Neural progenitor cell (in vitro differentiated cells): Measurements from ENCODE around the gene ALS2CL. TPM values are rescaled to one million over a fixed set of nuclear protein-coding genes. Genes with fewer than 3 reads are reported as not detected.

Experiments
- DNase-seq: peaks from one replicate; pipeline ENCODE4 v3.0.0-alpha.2; 2016; ENCODE audit warnings: low spot score
- H2AFZ ChIP-seq: fragments of 200-600 bp; sonication (generic); replicated peaks from 2 replicates; pipeline ENCODE4 v1.6.1; 2016; ENCODE audit warnings: antibody characterized with exemption
- H3F3A ChIP-seq: fragments of 200-600 bp; sonication (generic); 2 replicates; pipeline ENCODE4 v1.6.1; 2016; ENCODE audit warnings: antibody characterized with exemption, low read depth
- H3K27ac ChIP-seq: fragments of 200-600 bp; sonication (generic); 2 replicates; pipeline ENCODE4 v1.5.1; 2016; ENCODE audit warnings: mild to moderate bottlenecking
- H3K27me3 ChIP-seq: fragments of 200-600 bp; sonication (generic); 2 replicates; pipeline ENCODE4 v1.6.1; 2016; ENCODE audit warnings: mild to moderate bottlenecking, moderate library complexity
- H3K36me3 ChIP-seq: fragments of 200-600 bp; sonication (generic); 2 replicates; pipeline ENCODE4 v1.5.1; 2016
- H3K4me1 ChIP-seq: fragments of 200-600 bp; sonication (generic); 2 replicates; pipeline ENCODE4 v1.6.1; 2016; ENCODE audit warnings: mixed run types
- H3K4me2 ChIP-seq: fragments of 200-600 bp; sonication (generic); 2 replicates; pipeline ENCODE4 v1.6.1; 2016
- H3K4me3 ChIP-seq: fragments of 200-600 bp; sonication (generic); 2 replicates; pipeline ENCODE4 v1.5.1; 2016
- H3K79me2 ChIP-seq: fragments of 200-600 bp; sonication (generic); 2 replicates; pipeline ENCODE4 v1.6.1; 2016; ENCODE audit warnings: low read depth
- H3K9ac ChIP-seq: fragments of 200-600 bp; sonication (generic); 2 replicates; pipeline ENCODE4 v1.6.1; 2016
- H3K9me3 ChIP-seq: fragments of 200-600 bp; sonication (generic); 2 replicates; pipeline ENCODE4 v1.5.1; 2016; ENCODE audit warnings: low read depth
- H4K20me1 ChIP-seq: fragments of 200-600 bp; sonication (generic); 2 replicates; pipeline ENCODE4 v1.6.1; 2016; ENCODE audit warnings: low read depth
- H3K27ac Mint-ChIP-seq: 3 replicates; pipeline ENCODE4 v1.8.0; 2021; ENCODE audit warnings: mixed read lengths
- H3K27me3 Mint-ChIP-seq: 2 replicates; pipeline ENCODE4 v1.8.0; 2022; ENCODE audit warnings: low read depth, mild to moderate bottlenecking, inconsistent platforms, moderate library complexity, mixed read lengths; ENCODE audit not compliant: insufficient read depth
- H3K36me3 Mint-ChIP-seq: 3 replicates; pipeline ENCODE4 v1.8.0; 2021; ENCODE audit warnings: mixed read lengths
- H3K4me1 Mint-ChIP-seq: 3 replicates; pipeline ENCODE4 v1.8.0; 2021; ENCODE audit warnings: mixed read lengths
- H3K4me3 Mint-ChIP-seq: 3 replicates; pipeline ENCODE4 v1.8.0; 2021; ENCODE audit warnings: mild to moderate bottlenecking, moderate library complexity, mixed read lengths
- H3K9me3 Mint-ChIP-seq: 3 replicates; pipeline ENCODE4 v1.8.0; 2020; ENCODE audit warnings: mixed read lengths
- EZH2 ChIP-seq: fragments of 200-600 bp; sonication (generic); IDR thresholded peaks from 2 replicates; pipeline ENCODE4 v1.6.1; 2017; ENCODE audit warnings: antibody characterized with exemption, mild to moderate bottlenecking, moderate library complexity
- EZH2phosphoT487 ChIP-seq: fragments of 200-600 bp; sonication (generic); IDR thresholded peaks from 2 replicates; pipeline ENCODE4 v1.6.1; 2017; ENCODE audit warnings: antibody characterized with exemption
- total RNA-seq: library from RNA; depleted of rRNA; stranded (reverse); fragments of >200 nt; gene quantifications from 2 replicates; pipeline ENCODE4 v1.2.3, GENCODE V29; 2015; ENCODE audit warnings: low replicate concordance
- TF ChIP-seq, protein P1 (sequence below): fragments of 200-600 bp; sonication (generic); IDR thresholded peaks from 2 replicates; pipeline ENCODE4 v1.5.1; 2017; ENCODE audit warnings: antibody characterized with exemption, mild to moderate bottlenecking

Gene ALS2CL
- total RNA-seq, 1 donor from 2014 or later = 1.3 TPM

DNA sequence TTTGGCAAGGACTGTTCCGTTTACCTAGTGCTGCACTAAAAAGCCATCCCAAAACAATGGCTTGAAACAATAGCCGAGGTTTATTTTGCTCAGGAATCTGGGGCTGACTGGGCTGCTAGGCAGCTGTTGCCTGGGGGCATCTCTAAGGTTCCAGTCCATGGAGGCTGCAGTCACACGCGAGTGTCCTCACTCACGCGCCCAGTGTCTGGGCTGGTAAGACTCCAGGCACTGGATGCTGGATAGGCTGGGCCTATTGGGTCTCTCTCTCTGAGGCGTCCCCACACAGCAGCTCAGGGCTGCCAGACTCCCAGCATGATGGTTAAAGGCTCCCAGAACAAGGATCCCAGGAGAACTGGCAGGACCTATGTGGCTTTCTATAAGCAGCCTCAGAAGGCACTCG, 34.2 kb downstream of the ALS2CL start:
- no peaks in the 10 kb centered on the region for H3K9me3 Mint-ChIP-seq

DNA sequence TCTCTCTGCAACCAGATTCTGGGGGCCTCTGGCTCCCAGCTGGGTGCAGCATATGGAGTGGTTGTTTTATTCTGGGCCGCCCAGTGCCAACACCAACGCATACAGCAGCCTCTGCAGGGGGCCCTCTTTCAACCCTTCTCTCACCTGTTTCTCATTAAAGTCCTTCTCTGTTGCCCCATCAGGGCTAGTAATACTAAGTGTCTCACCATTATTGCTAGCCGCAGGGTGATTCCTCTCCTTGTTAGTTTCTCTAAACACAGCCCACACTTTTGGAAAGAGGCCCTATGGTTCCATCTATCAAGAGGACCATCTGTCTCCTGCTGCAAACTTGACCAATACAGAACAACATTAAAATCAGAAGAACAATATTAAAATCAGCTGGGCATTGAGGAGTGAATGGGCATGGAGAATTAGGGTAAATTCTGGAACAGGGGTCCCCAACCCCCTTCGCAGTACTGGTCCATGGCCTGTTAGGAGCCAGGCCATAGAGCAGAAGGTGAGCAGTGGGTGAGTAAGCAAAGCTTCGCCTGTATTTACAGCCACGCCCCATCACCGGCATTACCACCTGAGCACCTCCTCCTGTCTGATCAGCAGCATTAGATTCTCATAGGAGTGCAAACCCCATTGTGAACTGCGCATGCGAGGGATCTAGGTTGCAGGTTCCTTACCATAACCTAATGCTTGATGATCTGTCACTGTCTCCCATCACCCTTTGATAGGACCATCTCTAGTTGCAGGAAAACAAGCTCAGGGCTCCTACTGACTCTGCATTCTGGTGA, 36.5 kb downstream of the ALS2CL start:
- Mint-ChIP-seq H3K4me3 (no peak overlapping the region), H3K4me1 (peaks cover 33% of the 10 kb centered on the region), H3K27me3 (peaks cover 9% of the 10 kb centered on the region), H3K36me3 (no peaks in the 10 kb centered on the region), H3K9me3 (peaks cover 6% of the 10 kb centered on the region), H3K27ac (no peak overlapping the region)
- H3K36me3 ChIP-seq = no peaks in the 10 kb centered on the region
- H3K27me3 ChIP-seq = no peaks in the 10 kb centered on the region
- no peak overlapping the region for H3K9ac ChIP-seq
- no peak overlapping the region for H3K27ac ChIP-seq
- H3F3A ChIP-seq = peaks cover 11% of the 10 kb centered on the region
- no peaks in the 10 kb centered on the region for H3K9me3 ChIP-seq
- H3K4me1 ChIP-seq = peaks cover 40% of the 10 kb centered on the region
- no peak overlapping the region for H2AFZ ChIP-seq
- H3K4me3 ChIP-seq = no peak overlapping the region
- TF ChIP-seq EZH2 = no peak
- no peak for TF ChIP-seq EZH2phosphoT487
- TF ChIP-seq, protein P1, sequence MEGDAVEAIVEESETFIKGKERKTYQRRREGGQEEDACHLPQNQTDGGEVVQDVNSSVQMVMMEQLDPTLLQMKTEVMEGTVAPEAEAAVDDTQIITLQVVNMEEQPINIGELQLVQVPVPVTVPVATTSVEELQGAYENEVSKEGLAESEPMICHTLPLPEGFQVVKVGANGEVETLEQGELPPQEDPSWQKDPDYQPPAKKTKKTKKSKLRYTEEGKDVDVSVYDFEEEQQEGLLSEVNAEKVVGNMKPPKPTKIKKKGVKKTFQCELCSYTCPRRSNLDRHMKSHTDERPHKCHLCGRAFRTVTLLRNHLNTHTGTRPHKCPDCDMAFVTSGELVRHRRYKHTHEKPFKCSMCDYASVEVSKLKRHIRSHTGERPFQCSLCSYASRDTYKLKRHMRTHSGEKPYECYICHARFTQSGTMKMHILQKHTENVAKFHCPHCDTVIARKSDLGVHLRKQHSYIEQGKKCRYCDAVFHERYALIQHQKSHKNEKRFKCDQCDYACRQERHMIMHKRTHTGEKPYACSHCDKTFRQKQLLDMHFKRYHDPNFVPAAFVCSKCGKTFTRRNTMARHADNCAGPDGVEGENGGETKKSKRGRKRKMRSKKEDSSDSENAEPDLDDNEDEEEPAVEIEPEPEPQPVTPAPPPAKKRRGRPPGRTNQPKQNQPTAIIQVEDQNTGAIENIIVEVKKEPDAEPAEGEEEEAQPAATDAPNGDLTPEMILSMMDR = no peak
- no peaks in the 10 kb centered on the region for H3K79me2 ChIP-seq
- no peak for DNase-seq
- H3K4me2 ChIP-seq = no peak overlapping the region
- H4K20me1 ChIP-seq = no peaks in the 10 kb centered on the region

More for the DNA sequence above, 34.2 kb downstream of the ALS2CL start:
- peaks cover 58% of the 10 kb centered on the region for H3K4me1 ChIP-seq
- no peaks in the 10 kb centered on the region for H4K20me1 ChIP-seq
- H3K27ac Mint-ChIP-seq = peak overlapping the region; percentile 48
- H3K79me2 ChIP-seq = no peaks in the 10 kb centered on the region
- H3K36me3 ChIP-seq = no peaks in the 10 kb centered on the region
- peak; percentile 55 for DNase-seq
- TF ChIP-seq, protein P1 = no peak
- TF ChIP-seq EZH2 = no peak
- no peak for TF ChIP-seq EZH2phosphoT487
- H3K9ac ChIP-seq = no peak overlapping the region
- H3K4me3 Mint-ChIP-seq = no peak overlapping the region
- no peaks in the 10 kb centered on the region for H3K27me3 ChIP-seq
- H2AFZ ChIP-seq = peak overlapping the region; percentile 30
- H3K4me2 ChIP-seq = peak overlapping the region; percentile 27
- H3F3A ChIP-seq = peaks cover 11% of the 10 kb centered on the region
- H3K4me1 Mint-ChIP-seq = peaks cover 52% of the 10 kb centered on the region
- no peaks in the 10 kb centered on the region for H3K9me3 ChIP-seq
- no peak overlapping the region for H3K4me3 ChIP-seq
- H3K27me3 Mint-ChIP-seq = peaks cover 14% of the 10 kb centered on the region
- no peaks in the 10 kb centered on the region for H3K36me3 Mint-ChIP-seq
- H3K27ac ChIP-seq = no peak overlapping the region

DNA sequence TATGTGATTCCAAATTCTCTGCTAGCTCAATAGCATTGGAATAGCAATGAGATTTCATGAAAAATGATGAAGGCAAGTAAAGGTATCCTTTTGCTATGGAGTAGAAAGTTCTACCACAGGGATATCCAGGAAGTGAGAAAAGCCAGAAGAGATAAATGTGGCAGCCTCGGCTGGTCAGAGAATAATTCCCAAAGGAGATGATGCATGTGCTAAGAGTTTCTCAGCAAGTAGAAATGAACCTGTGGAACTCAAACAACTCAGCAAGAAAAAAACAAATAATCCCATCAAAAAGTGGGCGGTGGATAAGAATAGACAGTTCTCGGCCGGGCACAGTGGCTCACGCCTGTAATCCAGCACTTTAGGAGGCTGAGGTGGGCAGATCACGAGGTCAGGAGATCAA, 38.2 kb downstream of the ALS2CL start:
- H3K27ac ChIP-seq = no peak overlapping the region
- no peak overlapping the region for H2AFZ ChIP-seq
- no peaks in the 10 kb centered on the region for H3K27me3 ChIP-seq
- no peak overlapping the region for H3K27ac Mint-ChIP-seq
- H4K20me1 ChIP-seq = no peaks in the 10 kb centered on the region
- H3K36me3 ChIP-seq = no peaks in the 10 kb centered on the region
- no peaks in the 10 kb centered on the region for H3K79me2 ChIP-seq
- peaks cover 17% of the 10 kb centered on the region for H3K4me1 Mint-ChIP-seq
- H3K9me3 Mint-ChIP-seq = peaks cover 12% of the 10 kb centered on the region
- H3K4me1 ChIP-seq = peaks cover 27% of the 10 kb centered on the region
- peaks cover 11% of the 10 kb centered on the region for H3F3A ChIP-seq
- no peak overlapping the region for H3K4me3 Mint-ChIP-seq
- TF ChIP-seq, protein P1 = no peak
- TF ChIP-seq EZH2 = no peak
- no peak for TF ChIP-seq EZH2phosphoT487
- no peaks in the 10 kb centered on the region for H3K9me3 ChIP-seq
- H3K4me3 ChIP-seq = no peak overlapping the region
- DNase-seq = no peak
- no peaks in the 10 kb centered on the region for H3K36me3 Mint-ChIP-seq
- peaks cover 3% of the 10 kb centered on the region for H3K27me3 Mint-ChIP-seq
- H3K9ac ChIP-seq = no peak overlapping the region
- H3K4me2 ChIP-seq = no peak overlapping the region
